ENCODE data around the gene NEK11. TPM values are rescaled to one million over a fixed set of nuclear protein-coding genes. Genes with fewer than 3 reads are reported as not detected.

Gene NEK11
- total and polyA plus RNA-seq, 4 donors, result 4.0 to 36.3 (median 9.8) TPM

DNA sequence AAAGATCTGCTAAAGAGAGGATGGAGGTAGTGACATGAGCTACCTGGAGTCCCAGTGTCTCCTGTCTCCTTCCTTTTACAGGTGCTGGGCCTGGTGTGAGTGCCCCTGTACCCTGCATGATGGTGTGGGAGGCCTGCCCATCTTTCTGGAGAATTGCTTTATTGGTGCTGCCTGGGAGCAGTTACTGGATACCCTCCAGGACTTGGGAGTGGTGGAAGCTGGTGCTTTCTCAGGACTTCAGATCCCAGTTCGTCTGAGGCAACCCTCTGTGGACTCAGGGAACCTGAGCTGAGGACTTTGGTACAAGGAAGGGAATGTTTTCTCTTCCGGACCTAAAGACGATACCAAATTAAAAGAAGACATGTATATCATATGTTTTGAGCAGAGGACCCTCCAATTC lies 336.6 kb downstream of the NEK11 start:
- ATAC-seq (ENCODE audit: insufficient read depth, low FRiP score), result no peak
- 85 to 93% methylated on average over 3 of the region's 3 CpGs for WGBS, 2 donors
- H3K4me1 ChIP-seq (ENCODE audit: control insufficient read depth in 5 of 5, insufficient read depth in 5 of 5, low read length in 5 of 5), result peaks cover 0 to 15% (median 11%) of the 10 kb centered on the region in 5 donors
- H3K27me3 ChIP-seq (ENCODE audit: control insufficient read depth in 3 of 3, insufficient read depth in 3 of 3, low read length in 2 of 3), result peaks cover 0 to 10% (median 0%) of the 10 kb centered on the region in 3 donors
- no peak overlapping the region for H3K4me3 ChIP-seq
- TF ChIP-seq, protein P1, sequence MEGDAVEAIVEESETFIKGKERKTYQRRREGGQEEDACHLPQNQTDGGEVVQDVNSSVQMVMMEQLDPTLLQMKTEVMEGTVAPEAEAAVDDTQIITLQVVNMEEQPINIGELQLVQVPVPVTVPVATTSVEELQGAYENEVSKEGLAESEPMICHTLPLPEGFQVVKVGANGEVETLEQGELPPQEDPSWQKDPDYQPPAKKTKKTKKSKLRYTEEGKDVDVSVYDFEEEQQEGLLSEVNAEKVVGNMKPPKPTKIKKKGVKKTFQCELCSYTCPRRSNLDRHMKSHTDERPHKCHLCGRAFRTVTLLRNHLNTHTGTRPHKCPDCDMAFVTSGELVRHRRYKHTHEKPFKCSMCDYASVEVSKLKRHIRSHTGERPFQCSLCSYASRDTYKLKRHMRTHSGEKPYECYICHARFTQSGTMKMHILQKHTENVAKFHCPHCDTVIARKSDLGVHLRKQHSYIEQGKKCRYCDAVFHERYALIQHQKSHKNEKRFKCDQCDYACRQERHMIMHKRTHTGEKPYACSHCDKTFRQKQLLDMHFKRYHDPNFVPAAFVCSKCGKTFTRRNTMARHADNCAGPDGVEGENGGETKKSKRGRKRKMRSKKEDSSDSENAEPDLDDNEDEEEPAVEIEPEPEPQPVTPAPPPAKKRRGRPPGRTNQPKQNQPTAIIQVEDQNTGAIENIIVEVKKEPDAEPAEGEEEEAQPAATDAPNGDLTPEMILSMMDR (IDR thresholded peaks at IDR 0.05; ENCODE audit: control extremely low read depth, extremely low read depth), result no peak
- H3K9me3 ChIP-seq (ENCODE audit: control insufficient read depth in 4 of 4, insufficient read depth in 3 of 4, low read length in 3 of 4), result peaks cover 0 to 2% (median 0%) of the 10 kb centered on the region in 4 donors
- DNase-seq, result no peak
- no peak overlapping the region for H3K9ac ChIP-seq (ENCODE audit: insufficient read depth in 1 of 2, low read length in 2 of 2)
- no peaks in the 10 kb centered on the region for H3K36me3 ChIP-seq (ENCODE audit: control insufficient read depth in 4 of 4, insufficient read depth in 4 of 4, low read length in 4 of 4)
- H3K27ac ChIP-seq (ENCODE audit: low read depth in 1 of 2, low read length in 1 of 2), result no peak overlapping the region

DNA sequence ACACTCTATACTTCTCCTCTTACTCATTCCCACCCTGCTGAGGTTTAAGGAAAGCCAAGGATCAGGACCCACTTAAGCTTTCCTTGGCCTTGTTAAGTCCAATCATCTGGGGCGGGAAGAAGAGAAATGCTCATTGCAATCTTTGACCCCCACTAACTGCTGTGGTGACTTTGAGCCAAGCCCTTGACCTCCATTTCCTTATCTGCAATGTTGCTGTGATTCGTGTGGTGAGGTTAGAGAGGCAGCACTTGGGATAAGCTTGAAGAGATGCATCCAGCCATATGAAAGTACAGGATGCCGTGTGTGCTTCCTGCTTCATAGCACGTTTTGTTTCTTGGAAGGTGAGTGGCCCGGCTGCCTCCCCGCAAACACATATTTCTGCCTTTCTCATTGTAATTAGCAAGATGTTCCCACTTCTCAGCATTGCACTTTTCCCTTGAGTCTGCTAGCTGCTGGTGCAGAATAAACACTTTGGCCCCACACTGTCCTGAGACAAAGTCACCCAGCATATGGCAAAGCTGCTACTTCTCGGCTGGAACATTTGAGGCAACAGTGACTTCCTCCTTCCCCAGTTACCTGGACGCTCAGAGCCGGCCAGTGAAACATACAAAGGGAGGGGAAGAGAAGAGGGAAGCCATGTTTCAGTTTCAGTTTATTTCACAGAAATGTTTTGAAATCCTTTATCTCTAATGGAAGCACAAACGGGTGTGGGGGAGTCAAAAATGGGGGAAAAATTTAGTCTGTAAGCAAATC lies 344.4 kb downstream of the NEK11 start:
- no peaks in the 10 kb centered on the region for H3K27me3 ChIP-seq (ENCODE audit: control insufficient read depth in 3 of 3, insufficient read depth in 3 of 3, low read length in 2 of 3)
- TF ChIP-seq, protein P1 (IDR thresholded peaks at IDR 0.05; ENCODE audit: control extremely low read depth, extremely low read depth), result no peak
- no peak overlapping the region for H3K9ac ChIP-seq (ENCODE audit: insufficient read depth in 1 of 2, low read length in 2 of 2)
- peak overlapping the region in 1 of 2 donors; percentile 3 for H3K27ac ChIP-seq (ENCODE audit: low read depth in 1 of 2, low read length in 1 of 2)
- 38 to 66% methylated on average over 10 of the region's 10 CpGs for WGBS, 2 donors
- no peak for ATAC-seq (ENCODE audit: insufficient read depth, low FRiP score)
- peaks cover 0 to 10% (median 6%) of the 10 kb centered on the region in 4 donors for H3K36me3 ChIP-seq (ENCODE audit: control insufficient read depth in 4 of 4, insufficient read depth in 4 of 4, low read length in 4 of 4)
- H3K4me3 ChIP-seq, result no peak overlapping the region
- peaks cover 0 to 5% (median 0%) of the 10 kb centered on the region in 5 donors for H3K4me1 ChIP-seq (ENCODE audit: control insufficient read depth in 5 of 5, insufficient read depth in 5 of 5, low read length in 5 of 5)
- DNase-seq, result no peak
- H3K9me3 ChIP-seq (ENCODE audit: control insufficient read depth in 4 of 4, insufficient read depth in 3 of 4, low read length in 3 of 4), result no peaks in the 10 kb centered on the region

DNA sequence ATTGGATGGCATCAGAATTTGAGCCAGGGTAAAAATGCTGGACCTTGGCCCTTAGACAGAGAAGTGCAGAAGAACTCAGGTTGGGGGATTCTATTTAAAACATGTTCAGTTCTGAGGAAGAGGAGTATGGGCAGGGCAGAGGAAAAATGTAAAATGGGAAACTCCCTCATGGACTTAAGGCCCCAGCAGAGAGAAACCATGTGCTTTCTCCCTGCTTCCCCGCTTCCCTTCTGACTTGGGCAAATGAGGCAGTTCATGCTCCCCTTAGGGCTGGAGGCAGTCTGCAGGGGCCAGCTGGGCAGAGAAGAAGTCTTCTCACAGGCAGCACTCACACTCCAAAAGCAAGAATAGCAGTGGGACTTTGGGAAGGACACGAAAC lies 345.0 kb downstream of the NEK11 start:
- H3K9me3 ChIP-seq (ENCODE audit: control insufficient read depth in 4 of 4, insufficient read depth in 3 of 4, low read length in 3 of 4), result no peaks in the 10 kb centered on the region
- H3K4me3 ChIP-seq, result no peak overlapping the region
- H3K4me1 ChIP-seq (ENCODE audit: control insufficient read depth in 5 of 5, insufficient read depth in 5 of 5, low read length in 5 of 5), result peaks cover 0 to 5% (median 0%) of the 10 kb centered on the region in 5 donors
- 59 to 83% methylated on average over 2 of the region's 2 CpGs for WGBS, 2 donors
- H3K27me3 ChIP-seq (ENCODE audit: control insufficient read depth in 3 of 3, insufficient read depth in 3 of 3, low read length in 2 of 3), result no peaks in the 10 kb centered on the region
- H3K36me3 ChIP-seq (ENCODE audit: control insufficient read depth in 4 of 4, insufficient read depth in 4 of 4, low read length in 4 of 4), result peaks cover 0 to 11% (median 7%) of the 10 kb centered on the region in 4 donors
- TF ChIP-seq, protein P1 (IDR thresholded peaks at IDR 0.05; ENCODE audit: control extremely low read depth, extremely low read depth), result no peak
- no peak overlapping the region for H3K9ac ChIP-seq (ENCODE audit: insufficient read depth in 1 of 2, low read length in 2 of 2)
- ATAC-seq (ENCODE audit: insufficient read depth, low FRiP score), result no peak
- H3K27ac ChIP-seq (ENCODE audit: low read depth in 1 of 2, low read length in 1 of 2), result peak overlapping the region in 1 of 2 donors; percentile 10
- no peak for DNase-seq

Data from lung (tissue), 12 donors.